HL-60 (cell line): ENCODE results near the gene TBATA.

Experiments
- CTCF ChIP-seq: IDR thresholded peaks from one replicate; pipeline ENCODE4 v1.5.1; 2011; ENCODE audit warnings: low read length, control low read depth, inconsistent platforms; ENCODE audit not compliant: insufficient read depth
- GABPA ChIP-seq: IDR thresholded peaks from 2 replicates; pipeline ENCODE4 v1.6.1; 2012; ENCODE audit warnings: low read depth
- REST ChIP-seq: IDR thresholded peaks from 2 replicates; pipeline ENCODE4 v1.6.1; 2012; ENCODE audit warnings: low read depth; ENCODE audit not compliant: insufficient replicate concordance

- no peak for TF ChIP-seq CTCF
- no peak for TF ChIP-seq GABPA
- no peak for TF ChIP-seq REST
Observed at GRCh38 chr10:70830164-70830563, 45.0 kb upstream of the TBATA start.
